ENCODE measurements around the gene PSME2.

Gene PSME2

GRCh38 chr14:24151404-24152080, 5.1 kb upstream of the PSME2 start:
- no peak for DNase-seq (ENCODE audit: low spot score)

DNA sequence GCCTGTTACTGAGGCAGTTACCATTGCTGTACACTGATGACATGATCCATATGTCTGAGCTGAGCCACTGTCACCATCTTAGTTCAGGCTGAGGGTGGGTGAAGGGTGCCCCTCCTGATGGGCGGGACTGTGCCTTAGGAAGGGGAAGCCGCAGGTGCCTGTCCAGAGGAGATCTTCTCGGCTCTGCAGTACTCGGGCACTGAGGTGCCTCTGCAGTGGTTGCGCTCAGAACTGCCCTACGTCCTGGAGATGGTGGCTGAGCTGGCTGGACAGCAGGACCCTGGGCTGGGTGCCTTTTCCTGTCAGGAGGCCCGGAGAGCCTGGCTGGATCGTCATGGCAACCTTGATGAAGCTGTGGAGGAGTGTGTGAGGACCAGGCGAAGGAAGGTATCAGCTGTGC, 4.6 kb upstream of the PSME2 start:
- DNase-seq (ENCODE audit: low spot score): no peak

GRCh38 chr14:24150567-24150966, 4.2 kb upstream of the PSME2 start:
- no peak for DNase-seq (ENCODE audit: low spot score)

- no peak for DNase-seq (ENCODE audit: low spot score)
Measured at GRCh38 chr14:24150061-24150460, 3.7 kb upstream of the PSME2 start.

DNA sequence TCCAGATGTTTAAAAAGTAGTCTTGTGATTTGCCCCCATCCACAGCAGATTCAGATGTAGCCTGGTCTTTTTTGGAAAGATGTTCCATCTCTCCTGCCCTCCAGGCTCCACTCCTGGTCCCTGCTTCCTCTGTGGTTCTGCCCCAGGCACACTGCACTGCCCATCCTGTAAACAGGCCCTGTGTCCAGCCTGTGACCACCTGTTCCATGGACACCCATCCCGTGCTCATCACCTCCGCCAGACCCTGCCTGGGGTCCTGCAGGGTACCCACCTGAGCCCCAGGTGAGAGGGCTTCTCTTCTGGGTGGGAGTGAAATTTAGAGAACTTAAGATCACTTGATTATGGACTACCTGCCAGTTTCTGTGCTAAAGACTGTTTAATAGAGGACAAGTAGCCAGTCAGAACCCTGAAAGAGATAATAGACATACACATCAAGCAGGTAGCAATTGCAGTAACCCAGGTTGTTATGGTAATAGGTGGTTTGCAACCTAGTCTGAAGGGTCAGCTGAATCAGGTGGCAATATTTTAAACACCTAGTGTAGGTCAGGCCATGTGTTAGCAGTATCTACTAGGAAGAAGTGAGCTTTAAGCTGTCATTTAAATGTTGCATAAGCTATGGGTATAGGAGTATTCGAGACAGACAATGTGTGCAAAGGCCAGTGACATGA, 3.0 kb upstream of the PSME2 start:
- DNase-seq (ENCODE audit: low spot score): no peak

GRCh38 chr14:24147761-24148428, 1.5 kb upstream of the PSME2 start:
- no peak for DNase-seq (ENCODE audit: low spot score)

DNA sequence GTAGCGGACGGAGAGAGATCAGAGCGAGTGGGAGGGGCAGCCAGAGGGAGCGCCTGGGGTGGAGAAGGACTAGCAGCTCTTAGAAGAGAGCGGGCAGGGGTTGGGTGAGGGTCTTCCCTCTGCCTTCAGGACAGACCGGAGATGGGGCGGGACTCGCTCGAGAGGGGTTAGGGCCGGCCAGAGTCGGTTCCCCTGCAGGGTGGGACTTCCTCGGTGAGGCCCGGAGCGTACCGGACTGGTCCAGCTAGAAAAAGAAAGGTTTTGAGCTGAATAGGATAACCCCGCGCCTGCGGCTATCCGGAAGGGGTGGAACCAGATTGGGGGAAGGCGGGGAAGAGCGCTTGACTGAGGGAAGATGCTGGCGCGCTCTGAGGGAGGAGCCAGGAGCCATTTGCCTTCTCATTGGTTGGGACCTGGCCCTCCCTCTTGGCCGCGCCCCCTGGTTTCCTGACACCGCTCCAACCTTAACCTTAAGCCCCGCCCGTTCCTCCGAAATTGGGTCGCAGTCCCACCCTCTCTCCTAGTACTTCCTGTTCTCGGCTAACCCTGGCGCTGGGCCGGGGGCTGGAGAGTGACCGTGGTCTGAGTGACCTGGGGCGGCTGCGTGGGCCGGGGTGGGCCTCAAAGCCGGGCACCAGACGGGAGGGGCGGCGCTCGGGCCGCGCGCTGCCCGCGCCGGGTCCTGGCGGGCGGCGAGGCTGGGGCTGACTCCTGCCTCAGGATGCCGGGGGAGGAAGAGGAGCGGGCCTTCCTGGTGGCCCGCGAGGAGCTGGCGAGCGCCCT, 759 bp upstream of the PSME2 start, which contains the start of gene RNF31:
Gene RNF31 (plus strand): TSS at position 521 of the 783 bp plus-strand sequence. CDS start 201 bp downstream, at position 722.
- DNase-seq (ENCODE audit: low spot score): peak; percentile 99

DNA sequence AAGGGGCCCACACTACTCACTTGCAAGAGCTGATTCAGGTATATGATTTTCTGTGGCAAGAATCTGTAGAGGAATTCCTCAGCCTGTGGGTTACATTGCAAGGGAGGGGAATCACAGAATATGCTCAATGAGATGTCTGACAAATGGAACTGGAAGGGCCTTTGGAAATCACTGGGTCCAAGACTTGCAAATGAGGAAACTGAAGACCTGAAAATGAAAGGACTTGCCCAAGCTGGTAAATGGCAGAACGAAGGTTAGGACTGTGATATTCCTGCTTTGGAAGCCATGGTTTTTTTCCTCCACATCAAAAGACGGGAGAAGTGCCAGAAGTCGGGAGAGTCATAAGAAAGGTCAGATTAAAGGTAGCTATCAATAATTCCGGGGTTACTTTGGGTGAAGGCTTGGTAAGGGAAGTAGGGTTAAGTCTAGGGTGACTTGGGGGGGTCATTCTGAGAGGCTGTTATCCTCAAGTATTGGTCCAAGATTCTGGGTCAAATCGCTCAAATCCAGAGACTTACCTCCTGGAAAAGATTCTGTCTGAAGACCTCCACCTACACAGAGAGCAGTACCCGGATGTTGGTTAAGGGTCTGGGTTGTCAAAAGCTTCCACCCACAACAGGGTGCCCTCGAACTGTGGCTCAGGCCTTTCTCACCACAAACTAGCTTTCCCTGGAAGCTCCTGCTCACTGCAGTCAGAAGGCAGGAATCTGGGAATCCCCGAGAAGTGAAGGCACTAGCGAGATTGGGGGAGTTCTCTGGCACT, 539 bp downstream of the PSME2 start:
- DNase-seq (ENCODE audit: low spot score): peak; percentile 45

GRCh38 chr14:24145219-24145618, 1.2 kb downstream of the PSME2 start:
- no peak for DNase-seq (ENCODE audit: low spot score)

DNA sequence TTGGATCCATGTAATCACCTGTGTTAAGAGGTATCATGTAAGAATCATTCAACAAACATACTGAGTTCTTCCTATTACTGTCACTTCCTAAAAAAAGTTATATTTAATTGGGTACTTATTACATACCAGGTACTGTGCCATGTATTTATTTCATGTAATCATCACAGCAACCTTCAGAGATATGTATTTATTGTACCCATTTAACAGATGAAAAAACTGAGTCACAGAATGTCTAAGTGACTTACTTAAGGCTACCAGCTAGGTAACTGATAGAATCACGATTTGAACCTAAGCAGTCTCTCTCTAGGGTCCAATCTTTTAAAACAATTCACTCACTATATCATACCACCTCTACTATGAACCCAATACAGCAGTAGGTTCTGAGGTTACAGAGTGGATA, 2.0 kb downstream of the PSME2 start:
- no peak for DNase-seq (ENCODE audit: low spot score)

DNA sequence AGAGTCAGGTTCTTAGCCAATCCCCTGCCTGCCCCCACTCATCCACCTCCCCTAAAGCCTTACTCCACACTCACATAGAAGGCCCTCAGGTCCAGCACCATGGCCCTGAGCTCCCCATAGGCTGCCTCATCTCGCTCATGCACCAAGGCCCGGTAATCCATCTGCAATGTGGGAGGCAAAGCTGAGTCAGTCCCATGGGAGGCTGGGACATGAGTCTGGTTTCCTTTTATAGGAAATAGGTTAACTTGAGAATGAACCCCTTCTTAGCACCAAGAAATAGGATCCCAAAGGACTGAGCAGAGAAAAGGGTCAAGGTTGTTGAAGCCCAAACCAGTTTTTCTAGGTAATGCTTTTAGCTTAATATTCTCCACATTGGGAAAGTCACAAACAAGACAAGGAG, 2.9 kb downstream of the PSME2 start:
- no peak for DNase-seq (ENCODE audit: low spot score)

DNA sequence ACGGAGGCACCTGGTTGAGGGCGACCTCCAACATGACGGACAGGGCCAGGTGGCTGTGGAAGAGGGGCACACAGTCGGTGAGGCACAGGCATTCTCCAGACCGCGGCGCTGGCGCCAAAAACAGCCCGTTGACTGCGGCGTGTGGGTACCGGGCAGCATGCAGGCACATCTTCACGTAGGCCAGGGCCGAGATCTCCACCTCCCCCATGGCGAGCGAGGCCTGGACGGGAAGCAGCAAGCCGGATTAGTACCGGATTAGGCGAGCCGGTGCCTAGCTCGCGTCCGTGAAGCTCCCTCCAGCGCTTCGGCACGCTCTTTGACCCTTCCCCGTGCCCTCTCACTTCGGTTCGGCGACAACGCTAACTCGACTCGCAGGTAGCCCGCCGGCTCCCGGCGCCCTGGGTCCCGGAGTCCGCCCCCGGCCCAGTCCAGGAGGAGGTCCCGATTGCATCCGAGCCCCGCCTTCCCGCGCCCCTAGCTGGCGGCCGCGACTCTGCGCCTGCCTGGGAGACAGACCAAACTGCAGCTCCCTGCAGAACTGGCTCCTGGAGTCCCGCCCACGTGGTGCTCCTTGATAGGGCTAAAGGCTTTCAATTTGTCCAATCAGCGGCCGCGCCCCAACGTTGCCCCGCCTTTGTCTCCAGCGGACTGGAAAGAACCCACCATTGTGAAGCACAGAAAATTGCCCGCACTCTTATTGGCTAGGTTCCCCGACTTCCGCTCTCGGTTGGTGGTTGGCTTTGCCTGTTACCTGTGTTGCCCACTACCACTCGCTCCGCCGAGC, 5.1 kb downstream of the PSME2 start, which contains the start of gene EMC9:
Gene EMC9 (minus strand): TSS at position 495 of the 784 bp plus-strand sequence. CDS start 287 bp downstream, at position 208.
- peak; percentile 99 for DNase-seq (ENCODE audit: low spot score)

DNA sequence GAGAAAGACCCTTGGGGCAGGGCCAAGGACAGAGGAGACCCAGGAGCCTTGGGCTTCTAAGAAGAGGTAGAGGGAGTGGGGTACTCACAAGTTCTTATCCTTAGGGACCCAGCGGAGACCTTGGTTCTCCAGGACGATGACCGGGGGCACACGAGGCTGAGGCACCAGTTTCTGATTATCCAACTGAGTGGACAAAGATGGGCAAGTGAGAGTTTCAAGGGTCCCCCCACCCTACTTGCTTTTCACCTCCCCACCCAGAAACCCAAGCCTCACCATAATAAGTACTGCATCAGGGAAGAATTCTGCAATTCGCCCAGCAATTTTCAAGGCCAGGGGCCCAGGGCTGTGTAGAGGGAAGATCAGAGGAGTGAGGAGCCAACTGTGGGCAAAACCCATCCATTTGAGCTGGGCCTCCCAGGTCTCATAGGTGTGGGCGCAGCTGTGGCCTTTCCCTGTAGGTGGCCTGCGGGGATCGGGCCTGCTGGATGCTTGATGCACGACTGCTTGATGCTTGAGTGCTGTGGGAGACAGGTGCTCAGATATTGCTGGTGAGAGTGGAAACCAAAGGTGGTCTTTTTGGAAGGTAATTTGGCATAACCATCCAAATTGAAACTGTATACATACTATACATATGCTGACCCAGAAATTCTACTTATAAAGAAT, 7.0 kb downstream of the PSME2 start:
- no peak for DNase-seq (ENCODE audit: low spot score)

DNA sequence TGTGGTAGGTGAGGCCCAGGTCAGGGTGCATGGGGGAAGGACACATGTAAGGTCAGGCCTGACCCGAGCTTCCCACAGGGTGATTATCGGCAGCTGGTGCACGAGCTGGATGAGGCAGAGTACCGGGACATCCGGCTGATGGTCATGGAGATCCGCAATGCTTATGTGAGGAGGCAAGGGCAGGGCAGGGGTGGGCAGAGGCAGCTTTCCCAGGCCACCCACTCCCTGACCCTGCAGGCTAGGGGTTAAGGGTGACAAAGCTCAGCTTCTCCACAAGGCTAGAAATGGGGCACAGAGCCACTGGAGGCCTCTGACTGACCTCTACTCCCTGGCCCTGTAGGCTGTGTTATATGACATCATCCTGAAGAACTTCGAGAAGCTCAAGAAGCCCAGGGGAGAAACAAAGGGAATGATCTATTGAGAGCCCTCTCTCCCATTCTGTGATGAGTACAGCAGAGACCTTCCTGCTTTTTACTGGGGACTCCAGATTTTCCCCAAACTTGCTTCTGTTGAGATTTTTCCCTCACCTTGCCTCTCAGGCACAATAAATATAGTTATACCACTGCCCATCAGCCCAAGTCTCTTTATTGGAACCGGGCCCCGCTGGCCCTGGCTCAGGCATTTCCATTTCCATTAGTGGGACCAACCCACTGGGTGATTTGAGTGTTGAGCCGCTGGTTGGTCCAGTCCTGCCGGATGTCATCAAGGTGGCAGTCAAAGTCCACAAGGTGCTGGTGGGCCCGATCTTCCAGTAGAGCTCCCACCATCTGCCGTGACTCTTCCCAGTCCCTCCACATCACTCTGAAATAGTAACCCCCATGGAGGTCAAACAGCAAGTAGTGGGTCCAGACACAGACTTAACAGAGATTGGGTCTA, 7.8 kb downstream of the PSME2 start:
- DNase-seq (ENCODE audit: low spot score): no peak

- DNase-seq (ENCODE audit: low spot score): no peak
Measured at GRCh38 chr14:24137529-24138395, 8.6 kb downstream of the PSME2 start.

DNA sequence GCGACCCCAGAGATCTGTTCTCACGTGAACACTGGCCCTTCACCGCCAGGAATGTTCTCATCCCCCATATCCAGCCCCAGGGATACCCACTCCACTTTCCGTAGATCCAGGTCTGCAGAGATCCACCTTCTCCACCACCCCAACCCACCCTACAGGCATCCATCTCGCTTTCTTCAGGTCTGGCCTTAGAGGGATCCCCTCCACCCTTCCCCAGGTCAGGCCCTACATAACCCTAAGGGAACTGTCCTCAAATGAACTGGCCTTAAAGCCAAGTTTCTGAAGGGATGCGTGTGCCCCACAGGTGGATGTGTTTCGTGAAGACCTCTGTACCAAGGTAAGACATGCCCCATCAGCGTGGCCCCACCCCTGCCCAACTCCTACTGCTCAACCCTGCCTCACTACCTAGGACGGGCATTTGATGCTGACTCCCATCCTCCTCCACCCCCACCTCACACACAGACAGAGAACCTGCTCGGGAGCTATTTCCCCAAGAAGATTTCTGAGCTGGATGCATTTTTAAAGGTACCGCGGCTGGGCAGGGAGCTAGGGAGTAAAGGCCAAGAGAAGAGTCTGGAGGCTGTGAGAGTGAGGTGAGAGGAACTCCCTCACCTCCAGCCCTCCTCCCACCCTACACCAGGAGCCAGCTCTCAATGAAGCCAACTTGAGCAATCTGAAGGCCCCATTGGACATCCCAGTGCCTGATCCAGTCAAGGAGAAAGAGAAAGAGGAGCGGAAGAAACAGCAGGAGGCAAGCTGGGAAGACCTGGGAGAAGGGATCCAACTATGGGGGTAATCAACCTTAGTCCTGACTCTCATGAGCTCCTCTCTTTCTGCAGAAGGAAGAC, 9.5 kb downstream of the PSME2 start:
- no peak for DNase-seq (ENCODE audit: low spot score)

Data from NAMALWA (cell line).